ENCODE data around the gene TMEM119.

The TMEM119 gene, protein sequence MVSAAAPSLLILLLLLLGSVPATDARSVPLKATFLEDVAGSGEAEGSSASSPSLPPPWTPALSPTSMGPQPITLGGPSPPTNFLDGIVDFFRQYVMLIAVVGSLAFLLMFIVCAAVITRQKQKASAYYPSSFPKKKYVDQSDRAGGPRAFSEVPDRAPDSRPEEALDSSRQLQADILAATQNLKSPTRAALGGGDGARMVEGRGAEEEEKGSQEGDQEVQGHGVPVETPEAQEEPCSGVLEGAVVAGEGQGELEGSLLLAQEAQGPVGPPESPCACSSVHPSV

DNA sequence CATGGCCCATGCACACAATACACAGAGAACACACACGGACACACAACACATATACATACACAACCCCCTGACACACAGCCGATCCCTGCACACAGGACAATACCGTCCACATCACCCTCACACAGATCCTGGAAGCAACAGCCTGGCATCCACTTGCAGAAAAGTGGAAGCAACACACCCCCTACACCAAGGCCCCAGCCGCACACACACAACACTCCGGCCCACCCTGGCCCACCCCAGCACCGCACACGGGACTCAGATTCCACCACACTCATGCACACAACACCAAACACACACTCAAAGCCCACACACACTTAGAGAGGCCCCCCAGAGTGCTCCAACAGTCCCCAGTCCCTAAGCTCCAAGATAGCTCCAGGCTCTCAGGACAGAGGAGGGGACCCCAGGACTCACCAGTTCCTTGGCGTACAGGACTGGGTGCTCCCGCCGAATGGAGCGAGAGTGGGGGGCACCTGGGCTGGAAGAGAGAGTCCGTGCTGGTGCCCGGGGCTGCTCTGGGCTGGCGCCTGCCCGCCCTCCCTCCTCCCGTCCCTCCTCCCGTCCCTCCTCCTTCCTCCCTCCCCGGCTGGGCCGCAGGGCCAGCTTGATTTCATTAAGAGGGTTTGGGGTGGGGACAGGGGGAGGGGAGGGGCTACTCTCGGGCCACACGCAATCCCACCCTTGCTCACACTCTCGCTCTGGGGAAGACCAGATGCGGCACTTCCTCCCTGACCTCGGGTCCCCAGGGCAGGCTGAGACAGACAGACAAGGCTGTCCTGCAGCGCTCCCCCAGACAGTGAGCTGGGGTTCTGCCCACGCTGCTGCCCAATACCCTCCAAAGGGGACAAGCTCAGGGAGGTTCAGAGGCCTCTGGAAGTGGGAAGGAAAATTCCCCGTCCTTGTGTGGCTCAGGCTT lies at the start of gene TMEM119:
TMEM119 (minus strand) TSS at position 526 of the 913 bp plus-strand sequence. CDS start 5,701 bp downstream, outside the sequence.
- DNase-seq (ENCODE audit: insufficient read length, low spot score): no peak
- FAIRE-seq: no peak

DNA sequence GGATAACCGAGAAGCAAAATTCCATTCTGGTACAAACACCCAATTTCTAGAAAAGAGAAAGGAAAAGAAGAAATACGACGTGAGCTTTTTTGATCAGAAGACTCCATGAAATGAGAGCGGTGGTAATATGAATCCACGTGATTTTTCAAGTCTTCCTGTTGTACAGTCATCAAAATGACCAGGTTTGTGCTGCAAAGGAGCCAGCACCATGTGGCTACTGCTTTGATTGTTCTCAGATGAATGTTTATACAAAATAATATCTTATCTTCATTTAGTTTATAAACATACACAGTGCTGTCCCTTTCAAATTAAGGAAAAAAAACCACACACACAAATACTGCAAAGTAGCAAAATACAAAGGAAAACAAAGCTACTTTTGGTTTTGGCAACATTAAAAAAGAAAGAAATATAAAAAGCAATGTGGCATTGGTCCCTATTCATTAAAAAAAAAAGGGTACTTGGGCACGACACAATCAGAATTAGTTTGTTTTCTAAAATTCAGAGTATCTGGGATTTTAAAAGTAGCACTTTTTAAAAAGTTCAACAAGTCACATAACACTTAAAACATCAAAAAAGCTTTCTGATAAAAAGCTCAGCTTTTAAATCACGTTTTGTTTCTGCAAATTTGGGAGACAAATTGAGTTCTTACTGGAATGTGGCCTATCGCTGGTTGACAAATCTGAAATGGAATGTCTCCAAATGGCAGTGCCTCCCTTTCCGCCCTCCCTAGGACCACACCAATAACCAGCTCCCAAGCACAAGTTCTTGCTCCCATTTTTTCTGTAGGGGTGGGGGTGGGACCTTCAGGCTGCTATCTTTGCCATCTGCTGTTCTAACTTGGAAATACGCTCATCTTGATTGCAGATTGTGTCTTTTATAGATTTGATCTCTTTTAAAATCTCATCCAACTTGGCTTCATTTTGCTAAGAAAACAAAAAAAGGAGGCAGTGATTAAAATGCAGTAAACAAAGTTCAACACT lies 49.0 kb upstream of the TMEM119 start:
- no peak for DNase-seq (ENCODE audit: insufficient read length, low spot score)
- no peak for FAIRE-seq

DNA sequence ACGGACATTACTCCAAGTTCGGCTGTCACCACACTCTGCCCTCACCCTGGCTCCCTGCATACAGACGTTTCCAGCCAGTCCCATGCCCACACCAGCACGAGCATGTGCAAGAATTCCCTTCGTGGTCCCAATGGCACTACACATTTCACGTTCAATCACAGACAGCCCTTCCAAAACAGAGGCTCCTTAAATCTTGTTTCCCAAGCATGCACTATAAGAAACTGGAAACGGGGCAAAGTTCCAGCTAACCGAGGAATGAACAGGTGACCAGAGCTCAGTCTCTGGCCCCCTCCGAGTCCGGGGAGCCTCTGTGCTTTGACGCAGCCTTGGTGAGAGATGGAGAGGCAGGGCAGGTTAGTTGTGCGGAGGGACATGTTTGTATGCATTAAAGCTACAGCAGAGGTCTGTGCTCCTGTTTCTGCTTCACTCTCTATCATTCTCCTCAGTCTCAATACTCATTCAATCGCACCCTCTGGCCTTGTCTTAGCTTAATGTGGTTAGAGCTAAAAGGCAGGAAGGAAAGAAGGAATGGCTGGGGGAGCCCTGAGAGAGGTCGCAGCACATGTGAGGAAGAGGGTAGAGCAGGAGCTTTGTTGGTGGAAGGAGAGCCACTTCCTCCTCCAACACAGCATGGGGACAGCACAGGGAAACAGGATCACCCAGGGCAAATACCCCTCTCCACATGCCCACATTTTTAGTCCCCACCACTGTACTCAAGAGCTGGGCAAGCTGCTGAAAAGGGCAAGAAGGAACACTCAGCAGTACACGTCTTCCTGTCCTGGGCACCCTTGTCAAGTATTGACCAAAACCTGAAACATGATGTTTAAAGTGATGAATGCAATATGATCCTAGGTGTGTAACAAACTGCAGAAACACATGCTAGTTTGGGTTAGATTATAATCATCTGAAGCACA lies 48.1 kb upstream of the TMEM119 start:
- no peak for DNase-seq (ENCODE audit: insufficient read length, low spot score)
- no peak for FAIRE-seq

DNA sequence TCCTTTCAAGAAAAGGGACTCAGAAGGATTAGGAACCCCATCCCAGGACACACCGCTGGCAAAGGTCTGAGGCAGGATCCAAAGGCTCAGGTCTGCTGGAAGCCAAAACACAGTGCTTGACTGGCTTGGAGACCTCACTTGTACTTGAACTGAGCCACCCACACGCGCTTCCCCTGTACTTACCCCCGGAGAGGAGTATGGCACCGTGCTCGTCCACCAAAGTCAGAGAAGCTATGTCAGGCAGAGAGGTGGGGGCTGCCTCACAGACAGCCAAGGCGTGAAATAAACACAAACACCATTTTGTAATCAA lies 46.9 kb upstream of the TMEM119 start:
- FAIRE-seq (no peak), DNase-seq (ENCODE audit: insufficient read length, low spot score) (no peak)

DNA sequence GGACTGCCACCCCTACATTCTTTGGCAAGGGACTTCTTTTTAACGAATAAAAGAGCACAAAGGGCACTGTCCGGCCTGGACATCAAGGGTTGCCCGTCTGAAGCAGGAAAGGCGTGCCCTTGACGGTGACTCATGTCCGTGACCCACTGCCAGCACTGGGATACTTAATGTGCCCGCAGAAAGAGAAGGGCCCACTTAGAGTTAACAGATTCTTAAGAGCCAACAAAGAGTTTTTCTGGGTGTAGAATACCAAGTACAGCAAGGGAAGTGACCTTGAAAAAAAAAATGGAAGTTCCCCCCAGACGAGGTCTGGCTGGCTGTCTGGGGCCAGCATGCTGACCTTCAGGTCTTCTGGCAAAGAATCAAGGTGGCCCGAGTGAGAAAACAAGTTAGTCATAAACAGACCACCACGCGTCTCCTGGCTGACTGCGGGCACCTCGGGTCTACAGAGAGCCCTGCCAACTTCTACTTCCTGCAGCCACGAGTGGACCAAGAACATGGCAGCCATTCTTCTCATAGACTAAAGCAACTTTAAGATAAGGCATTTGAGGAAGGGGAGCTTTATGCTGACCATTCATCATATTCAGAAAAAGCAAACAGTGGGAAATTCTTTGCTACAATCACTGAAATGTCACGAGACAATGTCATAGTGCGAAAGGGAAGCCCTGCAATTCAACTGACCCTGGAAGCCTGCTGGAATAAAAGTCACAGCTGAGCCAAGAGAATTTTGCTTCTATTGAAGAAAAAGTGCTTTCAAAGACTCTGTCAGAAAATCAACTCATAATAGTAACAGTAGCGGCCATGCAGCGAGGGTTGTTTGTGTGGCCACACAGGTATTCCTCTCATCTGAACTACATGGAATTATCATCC lies 46.3 kb upstream of the TMEM119 start:
- DNase-seq (ENCODE audit: insufficient read length, low spot score): no peak
- no peak for FAIRE-seq

DNA sequence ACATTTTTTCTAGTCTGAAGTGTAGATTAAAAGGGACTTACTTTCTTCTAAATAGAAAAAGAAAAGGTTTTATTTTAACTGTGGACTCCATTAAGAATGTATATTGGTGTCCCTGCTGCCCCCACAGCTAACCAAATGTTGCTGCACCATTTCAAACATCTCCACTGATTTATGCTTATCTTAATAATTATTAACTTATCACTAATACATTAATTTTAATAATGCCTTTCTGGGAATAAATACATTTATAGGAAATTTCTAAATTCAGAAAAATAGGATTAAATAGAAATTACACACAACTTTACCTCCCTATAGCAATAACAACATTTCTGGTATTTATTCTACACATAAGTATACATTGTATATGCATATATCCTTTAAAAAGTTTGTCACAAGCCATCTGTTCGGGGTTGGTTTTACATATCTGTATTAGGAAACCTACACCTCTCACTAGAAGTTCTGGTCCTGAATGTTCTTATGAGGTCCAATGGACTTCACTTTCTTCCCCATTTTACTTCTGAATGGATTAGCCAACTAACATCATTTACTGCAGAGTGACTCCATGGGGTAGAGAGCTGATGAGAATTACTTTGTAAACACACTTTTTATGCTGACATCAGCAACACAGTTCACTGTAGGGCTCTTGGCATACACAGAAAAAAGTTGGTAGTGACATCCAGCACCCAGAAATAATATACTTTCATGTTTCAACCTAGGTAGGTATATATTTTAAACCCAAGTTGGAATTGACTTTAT lies 45.2 kb upstream of the TMEM119 start:
- no peak for DNase-seq (ENCODE audit: insufficient read length, low spot score)
- FAIRE-seq: no peak

DNA sequence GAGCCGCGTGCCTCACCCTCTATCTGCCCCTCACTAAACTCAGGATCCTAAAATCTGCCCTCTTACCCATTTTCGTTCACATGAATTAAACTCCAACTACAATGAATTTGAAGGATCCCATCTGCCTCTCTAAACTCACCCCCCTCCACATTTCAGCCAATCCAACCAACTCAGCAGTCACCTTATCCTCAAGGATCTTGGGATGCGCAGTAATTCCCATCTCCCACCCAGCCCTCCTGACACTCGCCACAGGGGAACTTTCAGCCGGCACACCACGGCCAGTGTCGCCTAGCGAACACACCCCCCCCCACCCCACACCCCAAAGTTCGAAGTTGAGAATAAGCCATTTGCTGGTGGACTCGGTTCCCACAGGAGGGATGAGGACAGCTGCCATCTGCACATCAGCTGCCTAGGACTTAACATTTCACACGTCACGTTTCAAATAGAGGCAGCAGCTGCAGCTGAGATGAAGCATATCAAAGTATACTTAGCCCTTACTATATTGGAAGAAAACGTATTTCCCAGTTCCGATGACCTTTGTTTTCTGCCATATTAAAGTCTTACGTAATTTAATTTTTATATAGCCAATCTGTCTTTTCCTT lies 44.5 kb upstream of the TMEM119 start:
- FAIRE-seq (no peak), DNase-seq (ENCODE audit: insufficient read length, low spot score) (no peak)

DNA sequence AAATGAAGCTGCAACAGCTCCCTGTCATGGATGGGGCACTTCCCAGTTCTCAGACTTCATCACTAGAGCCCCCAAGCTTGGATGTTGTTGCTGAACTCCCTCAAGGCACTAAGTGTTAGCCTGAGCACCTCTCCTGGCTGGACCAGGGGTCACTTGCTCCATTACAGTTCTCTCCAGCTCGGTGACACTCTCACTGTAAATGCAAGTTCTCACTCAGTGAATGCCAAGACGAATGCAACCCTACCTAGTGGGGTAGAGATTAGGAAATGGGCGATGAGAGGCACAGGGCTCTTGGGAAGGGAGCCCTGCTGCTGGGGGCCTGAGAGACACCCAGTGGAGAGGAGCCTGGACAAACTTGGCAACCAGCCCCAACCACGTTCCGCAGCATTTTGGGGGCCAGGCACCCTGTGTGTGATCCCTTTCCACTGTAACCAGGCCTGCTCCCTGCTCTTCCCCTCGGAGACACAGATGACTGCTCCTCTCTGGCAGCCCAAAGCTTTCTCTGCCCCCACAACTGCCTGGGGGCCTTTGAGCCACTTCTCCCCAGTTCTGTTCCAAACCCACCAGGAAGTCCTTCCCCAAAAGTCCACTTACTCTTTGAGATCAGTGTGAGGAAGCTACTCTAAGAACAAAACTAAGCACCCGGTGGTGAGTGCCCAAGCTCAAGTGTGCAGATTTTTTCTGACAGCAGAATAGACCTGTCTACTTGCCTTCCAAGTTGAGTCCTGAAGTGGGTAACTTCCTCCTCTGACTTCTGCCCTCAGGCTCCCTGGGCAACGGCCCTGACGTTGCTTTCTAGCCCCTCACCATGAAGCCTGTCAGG lies 43.8 kb upstream of the TMEM119 start:
- FAIRE-seq (no peak), DNase-seq (ENCODE audit: insufficient read length, low spot score) (no peak)

DNA sequence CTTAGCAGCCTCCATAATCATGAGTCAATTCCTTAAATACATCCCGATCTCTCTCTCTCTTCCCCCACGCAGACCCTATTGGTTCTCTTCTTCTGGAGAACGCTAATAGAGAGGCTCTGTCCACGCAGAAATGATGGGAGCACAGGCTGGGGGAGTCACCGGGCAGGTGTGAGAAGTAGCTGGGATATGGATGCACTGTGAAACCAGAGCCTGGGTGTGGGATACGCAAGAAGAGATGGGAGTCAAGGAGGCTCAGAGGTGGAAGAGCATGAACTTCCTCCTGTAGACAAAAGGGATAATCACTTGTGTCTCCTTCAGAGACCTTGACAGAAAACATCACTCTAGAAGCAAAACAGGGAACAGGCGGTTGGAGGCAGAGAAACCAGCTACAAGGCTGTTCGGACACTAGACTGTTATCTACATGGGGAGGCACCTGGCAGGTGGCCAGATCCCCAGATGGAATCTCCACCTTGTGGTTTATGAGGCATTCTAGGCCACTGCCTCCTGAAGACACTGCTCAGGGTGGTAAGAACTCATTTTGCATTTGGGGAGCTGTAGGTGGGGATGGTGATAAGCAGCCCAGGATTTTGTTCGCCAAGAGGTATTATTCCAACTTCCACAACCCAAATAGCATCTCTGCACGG lies 43.0 kb upstream of the TMEM119 start:
- DNase-seq (ENCODE audit: insufficient read length, low spot score) (no peak), FAIRE-seq (no peak)

DNA sequence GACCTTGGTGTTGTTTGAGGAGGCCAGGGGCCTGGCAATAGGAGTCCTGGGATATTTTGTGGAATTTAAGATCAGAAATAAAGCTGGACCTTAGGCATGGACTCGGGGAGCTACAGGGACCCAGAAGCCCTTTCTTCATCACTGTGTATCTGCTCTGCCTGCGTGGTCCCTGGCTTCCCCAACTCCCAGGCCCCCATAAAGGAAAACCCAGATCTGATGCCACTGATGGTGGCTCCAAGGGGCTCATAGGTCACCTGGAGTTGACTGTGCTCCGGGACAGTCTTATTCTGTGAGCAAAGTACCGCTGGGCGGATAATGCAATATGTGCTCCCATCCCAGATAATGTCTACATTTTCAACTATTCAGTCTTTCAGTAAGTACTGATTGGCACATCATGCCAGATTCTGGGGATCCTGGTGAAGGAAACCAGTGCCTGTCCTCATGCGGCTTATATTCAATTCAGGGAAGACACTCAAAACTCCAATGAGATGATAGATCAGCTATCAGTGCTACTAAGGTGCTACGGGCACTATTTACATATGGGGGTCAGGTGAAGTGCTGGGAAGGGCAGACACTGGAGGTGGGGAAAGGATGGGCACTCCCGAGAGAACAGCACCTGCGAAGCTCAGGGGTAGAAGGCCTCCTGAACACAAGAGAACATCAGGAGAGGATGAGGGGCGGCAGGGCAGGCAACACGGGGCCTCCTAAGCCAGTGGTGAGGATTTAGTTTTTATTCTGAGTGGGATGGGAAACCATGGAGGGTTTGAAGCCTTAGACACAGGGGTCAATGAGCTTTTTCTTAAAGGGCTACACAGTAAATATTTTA lies 41.3 kb upstream of the TMEM119 start:
- DNase-seq (ENCODE audit: insufficient read length, low spot score) (no peak), FAIRE-seq (no peak)

DNA sequence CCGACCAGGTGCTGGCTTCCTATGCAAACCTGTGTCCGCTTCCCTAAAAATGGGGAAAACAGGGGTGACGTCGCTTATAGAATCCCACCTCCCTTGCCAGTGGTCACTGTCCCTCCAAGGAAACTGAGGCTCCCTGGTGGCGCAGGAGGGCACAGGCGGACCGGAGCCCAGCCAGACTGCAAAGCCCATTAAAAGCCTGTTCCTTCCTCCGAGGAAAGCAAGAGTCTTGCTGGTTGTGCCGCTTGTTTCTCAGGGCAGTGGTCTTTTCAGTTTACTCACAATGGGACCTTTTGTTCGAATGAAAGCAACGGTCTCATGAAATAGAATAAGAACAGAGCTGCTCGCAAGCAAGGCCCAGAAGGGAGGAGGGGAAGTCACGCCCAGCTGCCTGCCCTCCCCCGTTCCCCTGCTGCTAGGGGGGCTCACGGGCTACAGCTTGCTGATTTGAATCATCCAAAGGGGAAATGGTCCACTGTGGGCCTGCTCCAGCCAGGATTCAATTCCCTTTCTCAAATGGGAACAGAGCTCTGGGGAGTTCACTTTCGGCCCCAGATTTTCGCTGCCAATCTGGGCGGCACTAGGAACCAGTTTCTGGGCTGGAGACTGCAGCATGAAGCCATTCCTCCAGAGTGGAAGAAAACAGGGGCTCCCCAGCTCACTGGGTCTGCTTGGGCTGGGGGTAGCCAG lies 40.4 kb upstream of the TMEM119 start:
- no peak for DNase-seq (ENCODE audit: insufficient read length, low spot score)
- FAIRE-seq: no peak

DNA sequence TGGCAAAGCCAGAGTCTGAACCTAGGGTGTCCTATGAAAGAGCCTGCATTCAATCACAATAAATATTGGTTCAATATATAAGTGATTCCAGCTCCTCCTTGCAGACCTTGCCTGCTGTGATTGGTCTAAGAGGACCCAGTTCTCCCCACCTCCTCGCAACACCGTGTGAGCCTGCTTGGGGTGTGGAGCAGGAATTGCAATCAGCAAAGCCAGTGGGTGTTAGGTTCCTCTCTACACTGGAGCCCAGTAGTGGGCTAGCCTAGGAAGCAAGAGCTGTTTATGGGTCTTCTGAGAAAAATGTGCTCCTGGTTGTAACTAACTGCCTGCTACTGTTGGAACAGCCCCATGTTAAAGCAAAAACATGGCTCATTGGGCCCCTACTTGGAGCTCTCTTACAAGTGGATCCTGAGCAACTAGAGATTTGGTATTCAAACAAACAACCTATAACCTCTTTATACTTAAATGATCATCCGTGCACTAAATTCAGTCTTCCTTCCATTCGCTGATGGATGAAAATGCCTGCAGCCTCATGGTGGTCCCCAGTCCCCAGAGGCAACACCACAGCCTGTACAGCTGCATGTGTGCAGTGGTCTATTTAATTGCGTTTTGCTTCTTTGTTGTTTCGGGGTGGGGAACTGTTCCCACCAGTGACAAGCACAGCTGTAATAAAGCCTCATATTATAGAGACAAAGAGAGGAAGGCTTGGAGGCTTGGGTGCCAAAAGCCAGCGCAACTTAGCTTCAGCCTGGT lies 39.5 kb upstream of the TMEM119 start:
- DNase-seq (ENCODE audit: insufficient read length, low spot score) (no peak), FAIRE-seq (no peak)

DNA sequence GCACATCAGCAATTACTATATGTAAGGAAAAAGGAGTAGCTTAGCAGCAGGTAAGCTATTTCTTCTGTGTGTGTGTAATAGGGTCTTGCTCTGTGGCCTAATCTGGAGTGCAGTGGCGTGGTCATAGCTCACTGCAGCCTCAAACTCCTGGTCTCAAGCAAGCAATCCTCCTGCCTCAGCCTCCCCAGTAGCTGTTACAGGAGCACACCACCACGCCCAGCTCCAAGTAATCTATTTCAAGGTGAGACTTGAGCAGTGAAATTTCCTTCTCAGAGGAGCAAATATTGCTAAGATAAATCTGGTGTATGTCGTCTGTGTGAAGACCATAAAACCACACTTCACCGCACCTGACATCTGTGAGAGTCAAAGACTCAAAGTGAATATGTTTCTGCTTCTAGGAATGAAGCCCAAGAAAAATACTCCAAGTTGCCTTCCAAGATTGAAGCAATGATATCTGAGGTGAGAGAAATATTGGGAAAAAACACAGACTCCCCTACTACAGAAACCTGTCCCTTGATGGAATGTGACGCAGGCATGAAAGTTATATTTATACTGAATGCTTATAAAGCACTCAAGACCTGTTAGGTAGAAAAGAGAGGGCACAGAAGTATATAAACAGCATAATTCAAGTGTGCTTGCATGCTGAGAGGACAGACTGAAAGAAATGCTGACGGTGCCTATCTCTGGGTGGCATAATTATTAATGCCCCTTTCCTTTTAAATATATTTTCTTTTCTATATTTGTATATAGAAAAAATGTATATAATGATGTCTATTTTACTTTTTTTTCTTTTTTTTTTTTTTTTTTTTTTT lies 38.3 kb upstream of the TMEM119 start:
- FAIRE-seq (no peak), DNase-seq (ENCODE audit: insufficient read length, low spot score) (no peak)
